ENCODE data around the gene SLC25A43.
"Not testable (repeated sequence)": the region's sequence is repeated elsewhere in the genome, so short reads cannot be mapped to it uniquely, and the experiment has no call there.

SLC25A43 gene

DNA sequence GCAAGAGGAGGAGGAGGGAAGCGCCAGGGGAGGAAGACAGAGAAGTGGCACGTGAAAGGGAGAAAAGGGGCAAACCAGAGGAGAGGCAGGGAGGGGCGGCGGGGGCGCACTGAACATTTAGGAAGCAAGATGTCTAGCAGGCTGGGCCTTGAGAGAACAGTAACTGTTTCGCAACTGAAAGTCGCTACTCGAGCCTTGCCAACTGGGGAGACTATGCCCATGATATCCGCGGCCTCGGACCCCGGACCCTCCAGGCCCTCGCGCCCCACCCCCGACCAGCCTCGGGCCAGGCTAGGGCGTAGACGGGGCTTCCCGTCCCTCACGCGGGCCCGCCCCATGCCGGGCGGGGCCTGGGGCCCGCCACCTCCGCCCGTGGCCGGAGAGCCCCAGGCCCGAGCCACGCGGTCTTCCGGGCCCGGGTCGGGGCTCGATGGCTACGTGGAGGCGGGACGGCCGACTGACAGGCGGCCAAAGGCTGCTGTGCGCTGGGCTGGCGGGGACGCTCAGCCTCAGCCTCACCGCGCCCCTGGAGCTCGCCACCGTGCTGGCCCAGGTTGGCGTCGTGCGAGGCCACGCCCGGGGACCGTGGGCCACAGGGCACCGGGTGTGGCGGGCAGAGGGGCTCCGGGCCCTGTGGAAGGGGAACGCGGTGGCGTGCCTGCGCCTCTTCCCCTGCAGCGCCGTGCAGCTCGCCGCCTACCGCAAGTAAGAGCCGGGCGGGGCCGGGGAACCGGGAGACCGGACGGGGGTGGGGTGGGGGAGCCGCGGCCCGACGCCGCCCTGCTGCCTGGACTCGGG is at the start of gene SLC25A43:
Gene SLC25A43 (plus strand): TSS at position 363 of the 798 bp plus-strand sequence. CDS start 68 bp downstream, at position 431.
- no peak for DNase-seq

DNA sequence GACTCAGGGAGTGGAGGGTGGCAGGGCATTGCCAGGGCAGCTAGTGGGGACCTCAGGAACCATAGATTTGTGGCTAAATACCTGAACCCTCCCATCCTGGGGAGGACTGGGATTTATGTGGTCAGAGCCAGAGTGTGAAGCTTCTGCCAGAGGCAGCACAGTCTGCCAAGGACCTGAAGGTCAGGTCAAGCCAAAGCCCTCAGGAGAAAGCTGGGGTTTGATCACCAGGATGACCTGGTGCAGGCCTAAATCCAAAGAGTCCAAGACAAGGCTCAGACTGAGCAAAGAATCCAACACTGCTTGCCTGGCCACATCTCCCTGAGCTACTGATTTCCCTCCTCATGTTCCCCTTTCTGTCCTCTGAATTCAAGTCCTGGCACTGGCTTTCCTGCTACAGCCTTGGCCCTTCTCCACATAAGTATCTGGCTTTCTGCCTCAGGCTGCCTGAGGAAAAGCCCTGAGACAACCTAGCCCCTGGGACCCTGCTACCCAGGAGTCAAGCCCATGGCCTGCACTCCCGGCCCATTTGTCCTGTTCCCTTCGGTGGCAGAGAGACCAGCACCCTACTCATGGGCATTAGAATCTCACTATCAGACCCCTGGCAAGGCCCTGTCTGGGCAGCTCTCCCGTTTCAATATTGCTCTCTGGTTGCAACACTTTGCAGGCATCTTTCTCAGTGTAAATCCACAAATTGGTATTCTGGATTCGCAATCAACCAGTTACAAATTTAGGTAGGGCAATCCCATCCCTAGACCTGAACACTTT is 39.3 kb upstream of the SLC25A43 start:
- no peak for DNase-seq

DNA sequence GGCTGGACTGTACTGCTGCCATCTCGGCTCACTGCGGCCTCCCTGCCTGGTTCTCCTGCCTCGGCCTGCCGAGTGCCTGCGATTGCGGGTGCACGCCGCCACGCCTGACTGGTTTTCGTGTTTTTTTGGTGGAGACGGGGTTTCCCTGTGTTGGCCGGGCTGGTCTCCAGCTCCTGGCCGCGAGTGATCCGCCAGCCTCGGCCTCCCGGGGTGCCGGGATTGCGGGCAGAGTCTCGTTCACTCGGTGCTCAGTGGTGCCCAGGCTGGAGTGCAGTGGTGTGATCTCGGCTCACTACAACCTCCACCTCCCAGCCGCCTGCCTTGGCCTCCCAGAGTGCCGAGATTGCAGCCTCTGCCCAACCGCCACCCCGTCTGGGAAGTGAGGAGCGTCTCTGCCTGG is 37.7 kb upstream of the SLC25A43 start:
- not testable (repeated sequence) for DNase-seq

DNA sequence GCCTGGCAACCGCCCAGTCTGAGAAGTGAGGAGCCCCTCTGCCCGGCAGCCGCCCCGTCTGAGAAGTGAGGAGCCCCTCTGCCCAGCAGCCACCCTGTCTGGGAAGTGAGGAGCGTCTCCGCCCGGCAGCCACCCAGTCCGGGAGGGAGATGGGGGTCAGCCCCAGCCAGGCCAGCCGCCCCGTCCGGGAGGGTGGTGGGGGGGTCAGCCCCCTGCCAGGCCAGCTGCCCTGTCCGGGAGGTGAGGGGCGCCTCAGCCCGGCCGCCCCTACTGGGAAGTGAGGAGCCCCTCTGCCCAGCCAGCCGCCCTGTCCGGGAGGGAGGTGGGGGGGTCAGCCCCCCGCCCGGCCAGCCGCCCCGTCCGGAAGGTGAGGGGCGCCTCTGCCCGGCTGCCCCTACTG is 37.1 kb upstream of the SLC25A43 start:
- not testable (repeated sequence) for DNase-seq

DNA sequence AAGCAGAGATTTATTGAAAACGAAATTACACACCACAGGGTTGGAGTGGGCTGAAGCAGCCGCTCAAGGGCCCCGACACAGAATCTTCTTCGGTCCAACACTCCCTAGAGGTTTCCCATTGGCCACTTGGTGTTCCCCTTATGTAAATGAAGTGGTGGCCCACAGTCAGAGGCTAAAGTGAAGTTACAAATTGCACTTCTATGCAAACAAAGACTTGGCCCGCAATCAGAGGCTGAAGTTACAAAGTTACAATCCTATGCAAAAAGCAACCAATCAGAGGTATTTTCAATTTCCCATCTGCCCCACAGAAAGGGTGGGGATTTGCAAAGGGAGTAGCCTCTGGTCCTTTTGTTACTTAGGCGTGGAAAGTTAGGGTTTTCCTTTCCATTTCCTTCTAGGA is 35.7 kb upstream of the SLC25A43 start:
- no peak for DNase-seq

DNA sequence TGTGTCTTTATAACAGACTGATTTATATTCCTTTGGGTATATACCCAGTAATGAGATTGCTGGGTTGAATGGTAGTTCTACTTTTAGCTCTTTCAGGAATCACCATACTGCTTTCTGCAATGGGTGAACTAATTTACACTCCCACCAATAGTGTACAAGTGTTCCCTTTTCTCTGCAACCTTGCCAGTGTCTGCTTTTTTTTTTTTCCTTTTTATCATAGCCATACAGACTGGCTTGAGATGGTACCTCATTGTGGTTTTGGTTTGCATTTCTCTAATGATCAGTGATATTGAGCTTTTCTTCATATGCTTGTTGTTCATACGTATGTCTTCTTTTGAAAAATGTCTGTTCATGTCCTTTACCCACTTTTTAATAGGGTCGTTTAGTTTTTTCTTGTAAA is 27.3 kb upstream of the SLC25A43 start:
- not testable (repeated sequence) for DNase-seq

DNA sequence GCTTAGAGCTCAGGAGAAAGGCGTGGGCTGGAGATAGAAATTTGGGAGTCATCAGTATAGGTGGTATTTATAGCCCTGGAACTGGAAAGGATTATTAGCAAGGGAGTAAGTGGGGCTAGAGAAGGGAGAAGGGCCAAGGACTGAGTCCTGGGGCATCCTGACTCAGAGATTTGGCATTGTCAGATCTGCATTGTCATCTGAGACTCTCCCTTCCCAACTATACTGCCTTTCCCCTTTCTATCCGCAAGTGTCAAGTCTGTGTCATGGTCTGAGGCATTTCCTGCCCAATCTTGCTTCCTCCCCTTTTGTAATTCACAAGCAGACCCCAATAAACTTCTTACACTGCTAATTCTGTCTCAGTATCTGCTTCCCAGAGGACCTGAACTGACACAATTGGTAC is 24.4 kb upstream of the SLC25A43 start:
- no peak for DNase-seq

DNA sequence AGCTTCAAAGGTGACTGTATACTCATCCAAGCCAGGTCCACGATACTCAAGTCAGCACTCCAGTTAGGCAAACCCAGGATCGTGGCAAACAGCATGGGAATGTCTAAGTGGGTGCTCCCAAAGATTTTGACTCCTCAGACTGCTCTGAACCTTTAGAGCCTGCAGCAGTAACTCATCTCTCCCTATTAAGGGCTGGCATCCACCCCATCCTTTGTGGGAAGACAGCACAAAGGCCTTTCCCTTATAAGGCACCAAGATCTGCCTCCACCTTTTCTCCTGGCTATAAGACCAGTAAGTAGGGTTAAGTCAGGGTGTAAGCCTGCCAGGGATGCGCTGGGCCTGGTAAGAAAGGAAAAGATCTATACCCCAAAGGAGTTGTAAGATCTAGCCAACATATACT is 23.6 kb upstream of the SLC25A43 start:
- no peak for DNase-seq

DNA sequence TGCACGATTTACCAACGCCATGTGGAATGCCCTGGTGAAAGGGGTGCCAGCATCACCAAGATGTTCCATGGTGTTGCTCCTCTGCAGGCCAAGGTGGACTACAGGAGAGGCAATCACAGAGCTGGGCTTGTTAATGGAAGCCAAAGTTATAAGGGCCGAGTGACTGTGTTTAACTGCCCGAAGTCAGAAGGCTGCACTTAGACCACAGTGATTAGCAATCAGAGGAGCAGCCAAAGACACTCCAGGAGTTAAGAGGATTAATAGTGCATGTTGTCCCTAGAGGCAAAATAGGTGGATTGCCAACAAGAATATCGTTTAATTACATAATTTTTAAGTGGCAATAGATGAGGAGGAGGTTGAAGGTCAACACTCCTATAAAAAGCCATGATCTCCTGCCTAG is 22.8 kb upstream of the SLC25A43 start:
- DNase-seq, result no peak

DNA sequence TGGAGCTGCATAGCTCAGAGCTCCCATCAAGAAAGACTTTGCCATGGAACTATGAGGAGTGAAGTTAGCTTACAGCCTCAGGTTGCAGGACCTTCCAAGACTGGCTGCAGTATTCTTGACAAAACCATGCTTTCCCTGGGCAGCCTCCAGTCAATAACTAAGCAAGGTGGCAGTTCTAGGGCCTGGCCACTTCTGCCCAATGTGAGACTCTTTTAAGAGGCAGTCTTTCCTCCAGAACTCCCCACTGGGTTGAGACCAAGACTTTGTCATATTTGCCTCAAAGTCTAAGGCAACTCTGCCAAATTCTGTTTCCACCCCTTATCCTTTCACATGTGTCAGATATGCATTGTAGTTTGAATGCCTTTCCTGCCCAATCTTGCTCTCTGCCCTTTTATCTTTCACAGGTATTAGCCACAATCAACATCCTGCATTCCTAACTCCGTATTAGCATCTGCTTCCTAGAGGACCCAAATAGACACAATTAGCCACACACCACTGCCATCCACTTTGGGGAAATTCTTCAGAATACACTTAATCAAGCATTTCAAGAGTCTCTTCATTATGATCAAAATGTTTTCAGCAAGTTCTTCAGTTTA is 17.7 kb upstream of the SLC25A43 start:
- DNase-seq, result no peak

DNA sequence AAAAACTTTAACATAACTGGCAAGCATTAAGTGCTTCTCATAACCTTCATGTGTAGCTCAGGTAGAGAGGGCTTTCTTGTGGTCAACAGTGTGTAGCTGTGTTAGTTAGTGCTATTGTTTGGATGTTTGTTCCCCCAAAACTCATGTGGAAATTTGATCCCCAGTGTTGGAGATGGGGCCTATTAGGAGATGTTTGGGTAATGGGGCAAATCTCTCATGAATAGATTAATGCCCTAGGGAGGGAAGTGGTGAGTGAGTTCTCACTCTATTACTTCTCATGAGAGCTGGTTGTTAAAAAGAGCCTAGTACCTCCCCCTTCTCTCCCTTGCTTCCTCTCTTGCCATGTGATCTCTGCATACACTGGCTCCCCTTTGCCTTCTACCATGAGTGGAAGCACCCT is 16.5 kb upstream of the SLC25A43 start:
- no peak for DNase-seq

DNA sequence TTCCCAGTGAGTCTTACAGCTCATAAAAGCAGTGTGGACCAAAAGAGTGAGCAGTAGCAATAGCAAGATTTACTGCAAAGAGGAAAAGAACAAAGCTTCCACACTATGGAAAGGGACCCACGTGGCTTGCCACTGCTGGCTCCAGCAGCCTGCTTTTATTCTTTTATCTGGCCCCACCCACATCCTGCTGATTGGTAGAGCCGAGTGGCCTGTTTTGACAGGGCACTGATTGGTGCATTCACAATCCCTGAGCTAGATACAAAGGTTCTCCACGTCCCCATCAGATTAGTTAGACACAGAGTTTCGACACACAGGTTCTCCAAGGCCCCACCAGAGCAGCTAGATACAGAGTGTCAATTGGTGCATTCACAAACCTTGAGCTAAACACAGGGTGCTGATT is 12.5 kb upstream of the SLC25A43 start:
- not testable (repeated sequence) for DNase-seq

DNA sequence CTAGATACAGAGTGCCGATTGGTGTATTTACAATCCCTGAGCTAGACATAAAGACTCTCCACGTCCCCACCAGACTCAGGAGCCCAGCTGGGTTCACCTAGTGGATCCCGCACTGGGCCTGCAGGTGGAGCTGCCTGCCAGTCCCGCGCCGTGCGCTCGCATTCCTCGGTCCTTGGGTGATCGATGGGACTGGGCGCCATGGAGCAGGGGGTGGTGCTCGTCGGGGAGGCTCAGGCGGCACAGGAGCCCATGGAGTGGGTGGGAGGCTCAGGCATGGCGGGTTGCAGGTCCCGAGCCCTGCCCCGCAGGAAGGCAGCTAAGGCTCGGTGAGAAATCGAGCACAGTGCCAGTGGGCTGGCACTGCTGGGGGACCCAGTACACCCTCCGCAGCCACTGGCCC is 11.7 kb upstream of the SLC25A43 start:
- not testable (repeated sequence) for DNase-seq

DNA sequence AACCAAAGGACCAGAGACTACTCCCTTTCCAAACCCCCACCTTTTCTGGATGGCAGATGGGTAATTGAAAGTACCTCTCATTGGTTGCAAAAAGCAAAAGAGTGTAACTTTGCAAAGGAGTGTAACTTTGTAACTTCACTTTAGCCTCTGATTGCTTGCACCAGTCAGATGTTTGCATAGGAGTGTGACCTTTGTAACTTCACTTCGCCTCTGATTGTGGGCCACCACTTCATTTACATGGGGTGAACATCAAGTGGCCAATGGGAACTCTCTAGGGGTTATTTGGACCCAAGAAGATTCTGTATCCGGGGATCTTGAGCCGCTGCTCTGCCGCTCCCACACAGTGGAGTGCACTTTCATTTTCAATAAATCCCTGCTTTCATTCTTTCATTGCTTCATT is 9.9 kb upstream of the SLC25A43 start:
- no peak for DNase-seq

DNA sequence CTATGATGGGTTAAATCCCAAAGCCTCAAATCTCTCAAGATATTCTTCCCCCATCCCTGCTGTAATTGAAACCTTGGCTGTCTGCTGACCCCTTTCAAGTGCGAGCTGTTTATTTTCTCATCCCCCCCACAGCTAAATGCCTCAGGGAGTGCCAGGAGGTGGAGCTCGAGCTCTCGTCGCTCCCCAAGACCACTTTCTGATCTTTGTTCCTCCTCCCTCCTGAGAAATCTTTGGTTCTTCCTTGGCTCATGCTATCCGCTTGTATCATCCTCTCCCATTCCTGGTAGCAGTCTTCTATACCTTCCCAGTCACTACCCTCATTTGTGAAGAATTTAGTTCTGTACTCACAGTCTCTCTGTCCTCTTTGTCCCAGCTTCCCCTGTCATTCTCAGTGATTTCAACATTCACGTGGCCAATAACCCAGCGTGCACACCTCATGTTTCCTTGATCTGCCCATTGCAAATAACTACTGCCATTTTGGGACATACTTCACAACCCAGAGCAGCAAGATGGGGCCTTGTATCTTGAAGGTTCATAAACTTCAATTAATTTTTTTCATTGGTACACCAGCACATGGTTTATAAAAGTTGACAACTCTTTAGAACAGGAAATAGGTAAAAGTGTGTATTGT is 9.2 kb upstream of the SLC25A43 start:
- DNase-seq, result no peak

DNA sequence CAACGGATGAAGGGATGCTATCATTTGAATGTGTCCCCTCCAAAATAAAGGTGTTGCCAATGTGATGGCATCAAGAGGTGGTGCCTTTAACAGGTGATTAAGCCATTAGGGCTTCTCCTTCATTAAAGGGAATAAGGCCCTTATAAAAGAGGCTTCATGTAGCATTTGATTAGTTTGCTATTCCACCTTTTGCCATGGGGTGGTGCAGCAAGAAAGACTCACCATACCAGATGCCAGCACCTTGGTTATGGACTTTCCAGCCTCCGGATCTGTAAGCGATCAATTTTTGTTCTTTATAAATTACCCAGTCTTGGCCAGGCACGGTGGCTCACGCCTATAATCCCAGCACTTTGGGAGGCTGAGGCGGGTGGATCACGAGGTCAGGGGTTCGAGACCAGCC is 7.9 kb upstream of the SLC25A43 start:
- DNase-seq, result no peak

DNA sequence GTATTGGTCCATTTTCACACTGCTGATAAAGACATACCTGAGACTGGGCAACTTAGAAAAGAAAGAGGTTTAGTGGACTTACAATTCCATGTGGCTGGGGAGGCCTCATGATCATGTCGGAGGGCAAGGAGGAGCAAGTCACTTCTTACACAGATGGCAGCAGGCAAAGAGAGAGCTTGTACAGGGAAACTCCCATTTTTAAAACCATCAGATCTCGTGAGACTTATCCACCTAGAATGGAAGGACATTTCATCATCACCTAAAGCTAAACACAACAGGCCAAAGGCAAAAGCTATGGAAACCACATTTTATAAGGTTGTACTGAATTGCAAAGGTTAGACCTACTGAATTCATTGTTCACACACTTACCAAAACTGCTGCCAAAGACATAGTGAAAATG is 6.0 kb upstream of the SLC25A43 start:
- DNase-seq, result no peak

DNA sequence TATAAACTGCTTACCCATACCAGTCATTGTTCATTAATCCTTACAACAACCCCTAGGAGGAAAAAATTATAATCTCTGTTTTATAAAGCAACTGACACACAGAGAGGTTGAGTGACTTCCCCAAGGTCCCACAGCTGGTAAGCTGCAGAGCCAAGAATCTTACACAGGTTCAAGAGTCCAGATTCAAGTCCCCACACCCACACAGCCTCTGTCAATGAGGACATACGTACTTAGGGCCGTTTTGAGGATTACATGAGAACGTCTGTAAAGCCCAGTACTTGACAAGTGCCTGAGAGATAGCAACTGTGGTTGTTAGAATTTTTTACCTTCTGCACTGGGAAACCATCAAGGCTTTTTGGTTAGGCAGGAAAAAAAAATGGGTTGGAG is 556 bp upstream of the SLC25A43 start:
- DNase-seq, result no peak

DNA sequence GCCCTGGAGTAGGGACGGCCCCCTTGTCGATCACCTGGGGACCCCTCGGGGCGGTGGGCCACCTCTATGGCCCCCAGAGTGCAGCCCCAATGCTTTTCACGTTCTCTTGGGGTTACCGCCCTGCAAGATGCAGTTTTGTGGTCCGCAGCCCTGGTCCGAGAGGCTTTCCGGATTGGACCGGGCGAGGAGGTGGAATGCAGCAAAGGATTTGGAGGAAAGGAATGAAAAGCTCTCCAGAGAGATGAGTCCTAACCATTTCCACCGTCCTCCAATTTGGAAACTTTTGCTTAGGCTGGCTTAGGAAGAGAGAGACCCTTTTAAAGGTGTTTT is 601 bp downstream of the SLC25A43 start:
- no peak for DNase-seq

DNA sequence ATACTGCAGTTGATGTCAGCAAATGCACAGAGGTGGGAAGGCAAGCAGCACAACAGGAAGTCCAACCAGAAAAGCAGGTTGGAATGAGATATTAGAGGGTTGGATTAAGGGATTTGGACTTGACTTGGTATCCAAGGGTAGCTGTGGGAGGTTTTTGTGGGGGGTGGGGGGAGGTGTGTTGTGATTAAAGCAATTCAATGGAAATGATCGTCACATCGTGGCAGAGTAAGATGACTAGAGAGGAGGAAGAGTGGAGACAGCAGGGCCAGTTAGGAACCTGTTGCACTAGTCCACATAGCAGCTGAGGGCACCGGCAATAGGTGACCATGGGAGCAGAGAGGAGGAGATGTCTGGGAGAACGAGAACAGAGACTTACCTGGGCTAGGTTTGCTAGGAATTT is 2.4 kb downstream of the SLC25A43 start:
- DNase-seq, result no peak

DNA sequence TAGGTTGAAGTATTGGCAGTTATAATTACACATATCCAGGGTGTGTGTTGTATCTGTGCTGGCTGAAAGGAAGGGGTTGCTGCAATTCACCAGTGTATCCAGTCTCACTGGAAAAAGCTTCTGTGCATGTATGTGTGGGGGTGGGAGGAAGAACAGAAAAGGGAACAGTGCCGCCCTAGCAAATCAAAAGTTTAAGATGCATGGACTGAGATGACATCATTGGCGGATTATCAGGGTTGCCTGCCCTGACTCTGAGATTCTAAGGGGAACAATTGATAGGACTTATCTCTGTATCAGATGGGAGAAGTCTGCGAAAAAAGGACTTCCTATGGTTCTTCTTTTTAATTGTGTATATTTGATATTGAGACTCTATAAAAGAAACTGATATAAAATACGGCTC is 3.5 kb downstream of the SLC25A43 start:
- DNase-seq, result no peak

DNA sequence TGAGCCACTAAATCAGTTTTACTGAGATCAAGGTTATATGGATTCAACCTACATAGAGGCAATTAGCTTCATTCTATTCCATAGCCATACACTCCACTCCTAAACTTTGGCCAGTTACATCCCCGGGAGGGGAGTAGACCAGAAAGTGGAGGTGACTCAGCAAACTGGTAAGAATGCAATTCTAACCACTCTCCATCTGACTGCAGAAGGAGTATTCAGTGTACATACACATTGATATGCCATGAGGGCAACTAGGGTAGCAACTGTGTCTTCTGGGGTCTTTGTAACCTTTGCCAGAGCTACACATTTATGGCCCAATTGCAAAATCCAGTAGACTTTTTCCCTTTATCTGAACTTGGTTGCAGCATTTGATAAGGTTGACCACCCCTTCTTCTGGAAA is 7.6 kb downstream of the SLC25A43 start:
- DNase-seq, result no peak

DNA sequence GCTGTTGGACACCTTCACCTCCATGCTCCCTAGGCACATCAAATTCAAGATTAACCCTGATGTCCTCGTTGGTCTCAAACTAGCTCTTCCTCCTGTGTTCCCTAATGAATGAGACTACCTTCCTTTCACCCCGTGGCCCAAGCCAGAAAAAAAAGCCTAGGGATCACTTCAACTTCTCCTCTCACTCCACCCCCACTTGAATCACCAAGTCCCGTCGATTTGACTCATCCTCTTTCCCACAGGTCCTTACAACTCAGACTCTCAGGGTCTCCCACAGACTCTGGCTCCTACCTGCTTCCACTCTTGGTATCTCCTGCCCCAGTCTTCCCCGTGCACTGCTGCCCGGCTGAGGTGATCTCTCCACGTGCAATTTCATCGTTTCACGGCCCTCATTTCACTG is 8.5 kb downstream of the SLC25A43 start:
- DNase-seq, result no peak

Measured in NCI-H2107 (cell line).